Umbilical cord (tissue), 2 donors: Measurements from ENCODE around the gene NKX2-1. TPM values are rescaled to one million over a fixed set of nuclear protein-coding genes. Genes with fewer than 3 reads are reported as not detected.

Source experiments
- DNase-seq: peaks from one replicate; pipeline ENCODE4 v3.0.0-alpha.2; 2015; ENCODE audit warnings: low spot score
- total RNA-seq: library from RNA; depleted of rRNA; stranded (reverse); fragments of >200 nt; gene quantifications from one replicate; pipeline ENCODE4 v1.2.3, GENCODE V29; 2014; ENCODE audit warnings: low replicate concordance; ENCODE audit not compliant: insufficient read depth

The NKX2-1 gene
- total RNA-seq, 1 donor from 2014 or later = 2.9 TPM

GRCh38 chr14:36518031-36518585 lies 1.9 kb downstream of the NKX2-1 start:
- DNase-seq = no peak

- no peak for DNase-seq
These were observed 2.6 kb downstream of the NKX2-1 start for GRCh38 chr14:36517242-36518030.

DNA sequence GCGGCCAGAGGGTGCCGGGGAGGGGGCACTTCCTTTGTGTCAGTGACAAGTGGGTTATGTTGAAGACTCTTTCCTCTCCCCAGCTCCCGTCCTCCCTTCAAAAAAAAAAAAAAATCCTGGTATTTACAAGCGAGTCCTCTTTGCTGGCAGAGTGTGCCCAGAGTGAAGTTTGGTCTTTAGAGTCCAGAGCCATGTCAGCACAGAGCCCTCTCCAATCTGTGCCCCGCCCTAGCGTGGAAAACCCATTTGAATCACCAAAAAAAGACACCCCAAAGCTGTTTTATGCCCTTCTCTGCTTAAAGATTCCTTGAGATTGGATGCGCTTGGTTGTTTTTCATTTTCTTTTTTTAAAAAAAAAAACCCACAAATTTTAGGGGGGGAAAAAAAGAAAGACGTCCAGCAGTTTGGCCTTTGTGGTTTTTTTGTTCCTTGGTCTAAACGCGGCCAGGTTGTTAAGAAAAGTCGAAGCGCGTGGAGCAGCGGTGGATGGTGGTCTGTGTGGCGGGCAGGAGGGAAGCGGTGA lies 3.3 kb downstream of the NKX2-1 start:
- DNase-seq = no peak

- no peak for DNase-seq
These were observed 3.9 kb downstream of the NKX2-1 start for GRCh38 chr14:36515896-36516718.

DNA sequence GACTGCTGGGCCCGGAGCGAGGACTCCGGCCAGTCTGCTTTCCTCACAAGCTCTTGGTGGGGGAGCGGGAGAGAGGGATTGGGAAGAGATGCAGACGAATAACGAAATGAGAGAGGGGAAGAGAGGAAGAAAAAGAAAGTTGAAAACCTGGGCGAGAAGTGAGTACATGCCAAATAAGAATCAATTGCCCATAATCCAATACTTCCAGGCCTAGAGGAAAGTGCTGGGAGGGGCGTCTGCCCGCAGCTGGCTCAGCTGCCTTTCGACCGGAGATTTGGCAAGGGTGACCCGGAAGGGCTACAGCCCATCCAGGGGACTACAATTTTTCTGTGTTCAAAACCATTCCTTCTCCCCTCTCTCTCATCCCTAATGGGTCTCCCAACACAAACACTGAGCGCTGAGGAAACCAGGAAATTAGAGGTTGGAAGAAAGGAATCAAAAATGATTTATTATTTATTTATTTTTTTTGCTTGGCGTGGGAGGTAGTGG lies 4.9 kb downstream of the NKX2-1 start:
- no peak for DNase-seq

DNA sequence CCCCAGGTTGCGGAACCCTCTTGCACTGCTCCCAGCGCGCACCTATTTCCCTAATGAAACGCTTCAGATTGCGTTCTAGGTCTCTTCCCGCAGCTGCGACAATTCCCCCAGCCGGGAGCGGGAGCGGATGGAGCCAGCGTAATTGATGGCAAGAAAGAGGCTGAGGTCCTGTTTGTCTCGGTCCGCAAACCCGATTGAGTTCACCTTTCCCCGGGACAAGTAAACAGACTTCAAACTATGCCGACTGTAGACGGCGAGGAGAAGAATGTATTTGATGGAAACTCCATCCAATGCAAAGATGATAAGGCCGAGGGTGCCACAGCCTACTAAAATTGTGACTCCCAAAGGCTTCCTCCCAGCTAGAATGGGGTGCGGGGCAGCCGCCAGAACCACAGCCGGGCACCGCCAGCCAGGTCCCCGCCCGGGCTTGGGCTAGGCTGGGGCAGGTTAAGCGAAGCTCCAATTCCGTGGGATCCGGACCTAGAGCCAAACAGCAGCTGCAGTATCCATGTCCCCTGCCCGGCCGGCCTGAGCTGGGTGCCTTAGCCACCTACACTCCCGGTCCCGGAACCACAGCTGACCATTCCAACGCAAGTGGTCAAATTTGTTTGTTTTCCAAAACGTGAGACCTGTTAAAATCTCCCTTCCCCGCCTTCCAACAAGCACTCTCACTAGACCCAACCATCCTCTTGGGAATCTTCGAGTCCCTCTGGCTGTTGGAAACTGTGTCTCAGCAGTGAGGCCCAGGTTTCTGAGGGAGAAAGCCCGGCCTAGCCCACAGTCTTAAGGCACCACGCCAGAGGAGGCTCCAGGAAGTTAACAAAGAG lies 5.5 kb downstream of the NKX2-1 start:
- DNase-seq = no peak

DNA sequence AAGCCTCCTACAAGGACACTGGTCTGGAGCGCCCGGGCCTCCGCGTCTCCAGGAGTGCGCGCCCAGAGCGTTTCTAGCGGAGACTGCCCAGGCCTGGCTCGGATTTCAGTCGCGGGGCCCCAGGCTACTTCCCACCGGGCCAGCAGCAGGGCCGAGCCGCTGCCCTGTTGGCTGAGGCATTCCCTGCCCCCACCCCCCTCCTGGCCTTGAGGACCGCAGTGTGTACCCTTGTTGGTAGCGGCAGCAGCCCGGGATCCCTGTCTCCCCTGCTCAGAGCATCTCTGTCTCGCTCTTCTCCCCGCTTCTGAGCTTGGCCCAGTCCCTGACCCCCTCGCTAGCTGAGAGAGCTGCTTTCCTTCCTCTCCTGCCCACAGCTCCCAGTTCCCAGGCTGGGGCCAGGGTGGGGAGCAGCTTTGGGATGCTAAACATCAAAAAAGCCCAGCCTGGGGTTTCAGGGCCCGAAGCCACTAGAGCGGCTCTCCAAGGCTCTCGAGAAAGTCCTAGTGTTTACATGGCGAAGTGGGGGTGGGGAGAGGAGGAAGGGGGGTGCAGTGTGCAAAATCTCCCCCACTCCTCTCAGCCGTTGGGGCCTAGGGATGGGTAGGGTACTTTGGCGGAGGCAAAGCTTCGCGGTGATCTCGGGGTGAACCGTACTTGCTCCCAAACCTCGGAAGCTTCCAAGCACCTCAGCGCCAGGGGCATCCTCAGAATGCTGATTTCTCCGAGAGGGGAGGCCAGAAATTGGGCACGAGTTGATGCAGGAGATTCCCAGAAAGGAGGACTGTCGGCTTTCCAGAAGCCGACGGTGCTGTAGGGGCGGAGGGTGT lies 6.4 kb downstream of the NKX2-1 start:
- no peak for DNase-seq

- no peak for DNase-seq
These were observed 7.0 kb downstream of the NKX2-1 start for GRCh38 chr14:36513012-36513420.

DNA sequence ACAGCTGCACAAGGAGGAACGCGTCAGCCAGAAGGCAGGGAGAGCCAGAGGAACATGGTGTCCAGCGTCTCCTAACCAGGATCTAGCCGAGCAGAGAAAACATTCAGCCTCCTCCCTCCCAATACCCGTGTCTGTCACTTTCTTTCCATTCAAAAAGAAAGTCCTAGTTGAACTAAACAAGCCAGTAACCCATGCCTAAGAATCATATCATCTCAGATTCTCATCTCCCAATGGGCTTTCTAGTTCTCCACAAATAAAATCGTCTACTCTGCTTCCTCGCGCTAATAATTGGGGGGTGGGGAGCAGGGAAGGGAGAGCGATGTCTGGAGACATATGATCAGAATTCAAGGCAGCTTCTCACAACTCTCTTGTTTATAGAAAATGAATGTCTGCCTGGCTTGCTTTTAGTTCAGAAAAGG lies 7.4 kb downstream of the NKX2-1 start:
- no peak for DNase-seq

DNA sequence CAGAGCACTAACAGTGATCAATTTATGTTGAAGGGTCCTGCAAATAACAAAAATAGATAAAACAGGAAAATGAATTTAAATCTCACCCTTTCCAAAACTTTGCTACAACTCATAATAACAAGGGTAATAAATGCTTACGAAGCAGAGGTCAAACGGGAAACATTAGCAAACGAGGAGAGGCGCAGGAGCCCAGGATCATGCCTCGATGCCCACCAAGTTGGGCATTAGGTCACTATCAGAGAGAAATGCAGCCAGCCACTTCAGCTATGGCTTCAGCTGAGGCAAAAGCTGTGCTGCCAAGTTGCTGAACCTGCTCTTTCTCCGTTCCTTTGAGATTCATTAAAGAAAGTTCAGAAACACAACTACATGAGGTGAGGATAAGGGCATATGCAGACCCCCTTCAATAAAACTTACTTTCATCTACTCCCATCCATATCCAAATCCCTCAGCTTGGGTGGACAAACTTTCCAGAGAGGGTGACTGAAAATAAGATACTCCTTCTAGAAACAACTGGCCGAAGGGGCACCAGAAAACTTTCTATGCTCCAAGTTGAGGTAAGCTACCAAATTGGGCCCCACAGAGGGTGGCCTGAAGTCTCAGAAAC lies 7.9 kb downstream of the NKX2-1 start:
- DNase-seq = no peak

DNA sequence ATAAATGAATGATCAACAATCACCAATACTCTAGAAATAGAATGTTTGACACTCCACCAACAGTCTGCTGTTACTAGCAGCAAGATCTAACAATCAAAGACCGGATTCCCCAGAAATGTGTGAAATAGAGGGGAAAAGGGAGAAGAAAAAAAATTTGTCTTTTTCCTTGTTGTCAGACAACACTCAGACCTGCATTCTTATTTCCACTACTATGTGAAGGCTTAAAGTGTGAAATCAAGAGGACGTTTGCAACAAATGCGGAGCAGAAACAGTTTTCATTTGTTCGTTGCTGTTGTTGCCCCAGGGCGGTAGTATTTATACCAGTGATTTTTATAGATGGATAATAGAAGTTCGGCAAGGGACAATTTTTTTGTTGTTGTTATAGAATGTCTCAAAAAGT lies 9.2 kb downstream of the NKX2-1 start:
- no peak for DNase-seq

- no peak for DNase-seq
These were observed 9.8 kb downstream of the NKX2-1 start for GRCh38 chr14:36510078-36510799.

- DNase-seq = no peak
These were observed 10.7 kb downstream of the NKX2-1 start for GRCh38 chr14:36509069-36509917.

- DNase-seq = no peak
These were observed 11.5 kb downstream of the NKX2-1 start for GRCh38 chr14:36508418-36509068.

GRCh38 chr14:36507847-36508417 lies 12.1 kb downstream of the NKX2-1 start:
- DNase-seq = no peak

- DNase-seq = no peak
These were observed 13.1 kb downstream of the NKX2-1 start for GRCh38 chr14:36506732-36507614.
